K562 (cell line): ENCODE results near the gene MYO1F. TPM values are rescaled to one million over a fixed set of nuclear protein-coding genes. Genes with fewer than 3 reads are reported as not detected.

Source experiments
- ATAC-seq: fragments of 200-7000 bp; cut with Tn5 transposase; 3 replicates; pipeline ENCODE4 v1.9.1; 2020; ENCODE audit warnings: moderate library complexity
- BruUV-seq: library from RNA; stranded (reverse); fragments of 400-500 nt; replicated peaks from 2 replicates; lab custom pipeline; 2021; lab: Mats Ljungman, UMichigan
- CTCF ChIA-PET: fragments of 300-600 bp; formaldehyde crosslinking; extraction: SDS; loops from one replicate; lab custom pipeline; 2021; ENCODE audit warnings: low intra/inter-chr PET ratio; lab: Yijun Ruan, JAX
- POLR2A ChIA-PET: fragments of 300-600, 350-650 bp; sonication (Branson Sonifier 250); formaldehyde crosslinking; extraction: SDS; loops from one replicate; lab custom pipeline; 2021; ENCODE audit warnings: antibody characterized with exemption, inconsistent platforms; lab: Yijun Ruan, JAX
- DNase-seq, 4 experiments: peaks; one replicate each; pipeline versions ENCODE4 v3.0.0 to v3.0.0-alpha.2; 2011 to 2018; ENCODE audit warnings: low spot score in 3 of 4, mixed read lengths in 3 of 4; ENCODE audit errors: extremely low read depth in 1 of 4
- FAIRE-seq: peaks from 2 replicates; lab custom pipeline; 2011; peaks lifted over from hg19 to GRCh38; lab: Jason Lieb, UNC
- H2AFZ ChIP-seq: 2 replicates; pipeline ENCODE4 v1.6.0; 2011; ENCODE audit warnings: low read depth, low read length, control low read depth, inconsistent platforms
- H3K27ac ChIP-seq: fragments of 200-600 bp; 3 replicates; pipeline ENCODE4 v1.8.0; 2011; ENCODE audit warnings: low read depth, mild to moderate bottlenecking, control low read depth, inconsistent platforms, low read length, moderate library complexity, mixed read lengths; ENCODE audit errors: extremely low read depth
- H3K27me3 ChIP-seq, 2 experiments: fragments of 300-600 bp in 1 of 2; 2 replicates in 1 of 2; 3 replicates in 1 of 2; pipeline versions ENCODE4 v1.6.0 to v1.8.0; 2011; ENCODE audit warnings: inconsistent platforms in 2 of 2, low read length in 2 of 2, mild to moderate bottlenecking in 1 of 2, mixed read lengths in 1 of 2, moderate library complexity in 1 of 2; ENCODE audit not compliant: control insufficient read depth in 2 of 2, insufficient read depth in 2 of 2
- H3K36me3 ChIP-seq: fragments of 300-600 bp; 3 replicates; pipeline ENCODE4 v1.8.0; 2011; ENCODE audit warnings: mild to moderate bottlenecking, low read length, inconsistent platforms; ENCODE audit not compliant: control insufficient read depth, insufficient read depth
- H3K4me1 ChIP-seq, 2 experiments: fragments of 200-600 bp in 1 of 2; replicated peaks in 1 of 2; 2 replicates in 1 of 2; 3 replicates in 1 of 2; pipeline versions ENCODE4 v1.5.1 to v1.8.0; 2011; ENCODE audit warnings: inconsistent platforms in 2 of 2, low read length in 2 of 2, mild to moderate bottlenecking in 1 of 2, mixed read lengths in 1 of 2, moderate library complexity in 1 of 2; ENCODE audit not compliant: control insufficient read depth in 2 of 2, insufficient read depth in 2 of 2
- H3K4me2 ChIP-seq: 2 replicates; pipeline ENCODE4 v1.6.1; 2011; ENCODE audit warnings: low read length, control low read depth, inconsistent platforms, mixed read lengths; ENCODE audit not compliant: insufficient read depth
- H3K4me3 ChIP-seq: fragments of 200-600 bp; sonication (generic), shearing (Covaris generic); 2 replicates; pipeline ENCODE4 v1.5.1; 2016; ENCODE audit warnings: control low read depth, inconsistent platforms
- H3K79me2 ChIP-seq: fragments of 200-600 bp; 3 replicates; pipeline ENCODE4 v1.8.0; 2011; ENCODE audit warnings: low read length, inconsistent platforms; ENCODE audit not compliant: control insufficient read depth, insufficient read depth
- H3K9ac ChIP-seq, 2 experiments: 2 replicates each; pipeline versions ENCODE4 v1.6.0 to v1.6.1; 2011; ENCODE audit warnings: low read depth in 2 of 2, low read length in 2 of 2, control low read depth in 1 of 2, inconsistent platforms in 1 of 2, mild to moderate bottlenecking in 1 of 2, mixed read lengths in 1 of 2; ENCODE audit not compliant: insufficient read depth in 1 of 2
- H3K9me1 ChIP-seq: one replicate; pipeline ENCODE4 v1.6.0; 2011; ENCODE audit warnings: inconsistent platforms, mild to moderate bottlenecking, low read length, moderate library complexity; ENCODE audit not compliant: control insufficient read depth, insufficient read depth
- H3K9me3 ChIP-seq: replicated peaks from 2 replicates; pipeline ENCODE4 v1.5.1; 2011; ENCODE audit warnings: low read depth, low read length, inconsistent platforms; ENCODE audit not compliant: control insufficient read depth, insufficient read depth
- H4K20me1 ChIP-seq: replicated peaks from 2 replicates; pipeline ENCODE4 v1.6.1; 2011; ENCODE audit warnings: low read length, inconsistent platforms, mixed read lengths; ENCODE audit not compliant: control insufficient read depth, insufficient read depth
- IFI16 ChIP-seq: fragments of 250-450 bp; sonication (Bioruptor Pico); IDR thresholded peaks from 2 replicates; pipeline ENCODE4 v2.1.2; 2022; ENCODE audit warnings: mild to moderate bottlenecking, inconsistent platforms
- NFE2 ChIP-seq: IDR thresholded peaks from 2 replicates; pipeline ENCODE4 v1.6.1; 2014; ENCODE audit warnings: antibody characterized with exemption, low read depth
- POLR3A ChIP-seq: IDR thresholded peaks from 2 replicates; pipeline ENCODE4 v1.6.1; 2011; ENCODE audit warnings: borderline replicate concordance, mild to moderate bottlenecking, moderate library complexity; ENCODE audit not compliant: insufficient read length, insufficient read depth; ENCODE audit errors: extremely low read depth
- TFE3 ChIP-seq: fragments of 450-650 bp; formaldehyde crosslinking; IDR thresholded peaks from 2 replicates; pipeline ENCODE4 v1.4.0; 2020; ENCODE audit warnings: mild to moderate bottlenecking, mixed read lengths
- ZEB2 ChIP-seq: fragments of 450-650 bp; IDR thresholded peaks from 2 replicates; pipeline ENCODE4 v1.6.1; 2016
- WGBS: fragments of 100-300 bp; shearing (Covaris generic); methylation state at CpG from one replicate; pipeline ENCODE4 v1.1.6; 2016; ENCODE audit warnings: low coverage, mixed read lengths; ENCODE audit not compliant: insufficient coverage; ENCODE audit errors: missing lambda C conversion rate; 5-methylcytosine and 5-hydroxymethylcytosine counted together
- in situ Hi-C: fragments of 300-500 bp; cut with MboI; formaldehyde crosslinking; loops from 4 replicates; pipeline ENCODE4 v1.15.0; 2018; ENCODE audit warnings: inconsistent platforms, mixed read lengths
- intact Hi-C: fragments of 100-400 bp; cut with micrococcal nuclease; formaldehyde crosslinking; loops from 2 replicates; pipeline ENCODE4 v1.14.2; 2022
- polyA plus RNA-seq, 8 experiments: library from polyadenylated mRNA; depleted of rRNA in 4 of 8; stranded (reverse) in 5 of 8; unstranded in 3 of 8; fragments of >200 nt; fragmentation: Nextera tagmentation in 2 of 8; fragmentation: Illumina TruSeq in 1 of 8; extraction: Ambion mirVana in 2 of 8; extraction: Trizol in 1 of 8; gene quantifications; 2 replicates each; pipeline versions ENCODE4 v1.2.1 to v1.2.3, GENCODE V29; 2011 to 2014; ENCODE audit warnings: inconsistent platforms in 1 of 8, missing spikeins in 1 of 8
- total RNA-seq, 7 experiments: library from RNA; depleted of rRNA in 6 of 7; stranded (reverse); fragments of >200 nt in 6 of 7; fragmentation: Illumina TruSeq in 2 of 7; extraction: Trizol in 2 of 7; gene quantifications; 2 replicates each; pipeline versions ENCODE4 v1.2.1 to v1.2.3, GENCODE V29; 2011 to 2021; ENCODE audit warnings: low replicate concordance in 1 of 7

Gene MYO1F
- total and polyA plus RNA-seq, 9 of the 15 experiments (the other 6 are each of a cell fraction or from before 2014, with no cell fraction given): 0.78 to 9.4 (median 4.3) TPM

DNA sequence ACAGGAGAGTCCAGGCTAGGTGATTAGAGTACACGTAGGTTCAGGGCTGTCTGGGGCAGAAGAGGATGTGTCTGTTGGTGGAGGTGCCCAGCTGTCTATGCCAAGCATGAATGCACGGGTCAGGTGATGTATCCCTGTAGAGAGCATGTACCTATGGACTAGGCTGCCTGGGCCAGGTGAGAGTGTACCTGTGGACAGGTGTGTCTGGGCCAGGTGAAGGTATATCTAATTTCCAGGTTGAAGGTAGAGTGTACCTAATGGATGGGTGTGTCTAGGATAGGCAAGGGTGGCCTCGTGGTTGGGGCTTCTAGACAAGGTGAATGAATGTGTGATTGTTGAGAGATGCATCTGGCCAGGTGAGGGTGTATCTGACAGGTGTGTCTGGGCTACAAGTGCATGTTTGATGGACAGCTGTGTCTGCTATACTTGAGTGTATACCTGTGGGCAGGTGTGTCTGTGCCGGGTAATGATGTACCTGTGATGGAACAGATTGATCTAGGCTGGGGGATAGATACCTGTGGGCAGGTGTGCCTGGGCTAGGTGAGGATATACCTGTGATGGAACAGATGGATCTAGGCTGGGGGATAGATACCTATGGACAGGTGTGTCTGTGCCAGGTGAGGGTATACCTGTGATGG lies 47.8 kb downstream of the MYO1F start:
- ChIA-PET CTCF (no interaction called here), POLR2A (no interaction called here)
- Histone ChIP-seq H3K36me3 (no peaks in the 10 kb centered on the region), H3K27ac (no peak overlapping the region), H2AFZ (no peak overlapping the region), H3K9me3 (no peaks in the 10 kb centered on the region), H3K4me1 (peaks cover 0 to 21% of the 10 kb centered on the region in 2 experiments; a peak in 3 of 5 replicates), H3K79me2 (no peaks in the 10 kb centered on the region), H4K20me1 (no peaks in the 10 kb centered on the region), H3K4me2 (no peak overlapping the region), H3K9me1 (no peaks in the 10 kb centered on the region), H3K27me3 (peaks cover 0 to 22% of the 10 kb centered on the region in 2 experiments; a peak in 2 of 5 replicates), H3K9ac (no peak overlapping the region), H3K4me3 (no peak overlapping the region)
- ATAC-seq (no peak), DNase-seq (no peak), FAIRE-seq (no peak)
- no TSS peak for BruUV-seq
- TF ChIP-seq IFI16: no peak
- TF ChIP-seq NFE2: no peak
- TF ChIP-seq ZEB2: peak; percentile 80
- WGBS: 17% methylated on average over 4 of the region's 4 CpGs
- in situ Hi-C loops (no loop called here), intact Hi-C loops (loop anchor here (5.0 kb wide), 1 partner anchor 53 kb away; no protein-coding TSS in a partner anchor)

GRCh38 chr19:8528500-8528899 lies 48.7 kb downstream of the MYO1F start:
- no peaks in the 10 kb centered on the region for H3K9me3 ChIP-seq
- H3K27ac ChIP-seq: no peak overlapping the region
- ChIA-PET POLR2A (no interaction called here), CTCF (no interaction called here)
- FAIRE-seq: no peak
- in situ Hi-C loops: no loop called here
- intact Hi-C loops: loop anchor here (5.0 kb wide), 1 partner anchor 54 kb away; no protein-coding TSS in a partner anchor
- H3K9me1 ChIP-seq: no peaks in the 10 kb centered on the region
- H3K4me1 ChIP-seq: peaks cover 0 to 21% of the 10 kb centered on the region in 2 experiments; a peak in 3 of 5 replicates
- BruUV-seq: no TSS peak
- 29% methylated on average over 4 of the region's 4 CpGs for WGBS
- no peak overlapping the region for H3K9ac ChIP-seq
- no peak for DNase-seq
- H3K4me2 ChIP-seq: no peak overlapping the region
- H3K4me3 ChIP-seq: no peak overlapping the region
- H2AFZ ChIP-seq: no peak overlapping the region
- TF ChIP-seq ZEB2 (peak; percentile 51; the same call in 1 of the 2 replicates), POLR3A (no peak), TFE3 (CRISPR knock-in tag) (peak; percentile 42)
- H4K20me1 ChIP-seq: no peaks in the 10 kb centered on the region
- peaks cover 0 to 22% of the 10 kb centered on the region in 2 experiments; a peak in 2 of 5 replicates for H3K27me3 ChIP-seq
- no peaks in the 10 kb centered on the region for H3K36me3 ChIP-seq
- ATAC-seq: no peak
- no peaks in the 10 kb centered on the region for H3K79me2 ChIP-seq
